ENCODE results near the gene RHPN2. TPM values are rescaled to one million over a fixed set of nuclear protein-coding genes. Genes with fewer than 3 reads are reported as not detected.

RHPN2 gene
- total and polyA plus RNA-seq, 2 experiments from 2014 or later, result 15.7 to 29.6 TPM

- Mint-ChIP-seq H3K36me3 (ENCODE audit: low read depth) (no peaks in the 10 kb centered on the region), H3K27me3 (ENCODE audit: insufficient read depth, low read depth, poor library complexity) (peaks cover 19% of the 10 kb centered on the region), H3K9me3 (no peaks in the 10 kb centered on the region), H3K4me1 (peaks cover 6% of the 10 kb centered on the region), H3K4me3 (peak overlapping the region; percentile 88), H3K27ac (no peak overlapping the region)
- peak overlapping the region; percentile 90; the same call in 1 of the 2 replicates for H3K4me2 ChIP-seq
- H3K27me3 ChIP-seq (ENCODE audit: insufficient read depth), result peaks cover 19% of the 10 kb centered on the region
- H3K4me1 ChIP-seq (ENCODE audit: insufficient read depth), result peaks cover 6% of the 10 kb centered on the region
- H3F3A ChIP-seq (replicated peaks; ENCODE audit: low read depth), result no peaks in the 10 kb centered on the region; the same call in 1 of the 2 replicates
- peaks cover 42% of the 10 kb centered on the region for H3K79me2 ChIP-seq (replicated peaks; ENCODE audit: insufficient read depth)
- H3K36me3 ChIP-seq (ENCODE audit: insufficient read depth), result no peaks in the 10 kb centered on the region
- no peak overlapping the region for H2AFZ ChIP-seq
- peak; percentile 79 for DNase-seq (ENCODE audit: low spot score)
- peaks cover 9% of the 10 kb centered on the region for H4K20me1 ChIP-seq (replicated peaks; ENCODE audit: insufficient read depth)
- no peak overlapping the region for H3K27ac ChIP-seq (ENCODE audit: low read depth)
- TF ChIP-seq JUNB (IDR thresholded peaks at IDR 0.05; ENCODE audit: unreplicated experiment) (no peak), STAT1 (IDR thresholded peaks at IDR 0.05; ENCODE audit: unreplicated experiment) (no peak), CTCF (conservative IDR thresholded peaks at IDR 0.05; ENCODE audit: low read depth in 2 of 2) (no peak), POLR2AphosphoS5 (IDR thresholded peaks at IDR 0.05; ENCODE audit: low read depth) (no peak), EZH2 (IDR thresholded peaks at IDR 0.05; ENCODE audit: low read depth, unreplicated experiment) (no peak)
- H3K4me3 ChIP-seq, result peak overlapping the region; percentile 87
- ATAC-seq, result peak; percentile 76
- H3K9me2 ChIP-seq (ENCODE audit: insufficient read depth), result no peaks in the 10 kb centered on the region
Measured at GRCh38 chr19:33064458-33064791, 263 bp downstream of the RHPN2 start.

DNA sequence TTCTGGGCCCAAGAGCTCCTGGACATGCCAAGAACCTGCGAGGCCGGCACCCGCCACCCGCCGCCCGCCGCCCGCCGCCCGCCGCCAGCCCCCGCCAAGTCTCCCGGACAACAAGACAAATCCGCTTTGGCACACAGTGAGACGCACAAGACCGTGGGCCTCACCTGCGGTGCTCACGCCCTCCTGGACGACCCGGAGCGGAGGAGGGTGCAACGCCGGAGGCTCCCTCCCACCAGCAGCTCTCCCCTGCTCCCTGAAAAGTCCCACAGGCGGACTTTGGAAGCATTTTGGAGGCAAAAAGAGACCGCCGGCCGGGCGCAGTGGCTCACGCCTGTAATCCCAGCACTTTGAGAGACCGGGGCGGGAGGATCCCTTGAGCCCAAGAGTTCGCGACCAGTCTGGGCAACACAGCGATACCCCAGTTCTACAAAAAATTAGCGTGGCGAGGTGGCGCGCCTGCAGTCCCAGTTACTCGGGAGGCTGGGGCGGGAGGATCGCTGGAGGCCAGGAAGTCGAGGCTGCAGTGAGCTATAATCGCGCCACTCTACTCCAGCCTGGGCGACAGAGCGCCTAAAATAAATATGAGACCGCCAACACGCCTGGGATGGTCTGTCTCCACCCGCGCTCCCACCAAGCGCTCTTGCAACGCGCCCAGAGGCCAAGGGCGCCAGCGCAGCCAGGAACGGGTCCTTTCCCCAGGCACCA is 783 bp downstream of the RHPN2 start:
- Histone ChIP-seq H3K79me2 (replicated peaks; ENCODE audit: insufficient read depth) (peaks cover 47% of the 10 kb centered on the region), H2AFZ (peak overlapping the region; percentile 78), H4K20me1 (replicated peaks; ENCODE audit: insufficient read depth) (peaks cover 9% of the 10 kb centered on the region), H3K27ac (ENCODE audit: low read depth) (no peak overlapping the region), H3K27me3 (ENCODE audit: insufficient read depth) (peaks cover 19% of the 10 kb centered on the region), H3K4me1 (ENCODE audit: insufficient read depth) (peaks cover 6% of the 10 kb centered on the region), H3F3A (replicated peaks; ENCODE audit: low read depth) (no peaks in the 10 kb centered on the region; the same call in 1 of the 2 replicates), H3K36me3 (ENCODE audit: insufficient read depth) (no peaks in the 10 kb centered on the region), H3K4me3 (peak overlapping the region; percentile 87), H3K9me2 (ENCODE audit: insufficient read depth) (no peaks in the 10 kb centered on the region), H3K4me2 (peak overlapping the region; percentile 90)
- ATAC-seq, result peak; percentile 9
- peaks cover 6% of the 10 kb centered on the region for H3K4me1 Mint-ChIP-seq
- H3K36me3 Mint-ChIP-seq (ENCODE audit: low read depth), result no peaks in the 10 kb centered on the region
- peak overlapping the region; percentile 88 for H3K4me3 Mint-ChIP-seq
- peaks cover 19% of the 10 kb centered on the region for H3K27me3 Mint-ChIP-seq (ENCODE audit: insufficient read depth, low read depth, poor library complexity)
- no peak overlapping the region for H3K27ac Mint-ChIP-seq
- no peaks in the 10 kb centered on the region for H3K9me3 Mint-ChIP-seq
- peak; percentile 36 for DNase-seq (ENCODE audit: low spot score)
- TF ChIP-seq REST (IDR thresholded peaks at IDR 0.05; ENCODE audit: unreplicated experiment) (no peak), STAT1 (IDR thresholded peaks at IDR 0.05; ENCODE audit: unreplicated experiment) (no peak), CTCF (conservative IDR thresholded peaks at IDR 0.05; ENCODE audit: low read depth in 2 of 2) (no peak), JUNB (IDR thresholded peaks at IDR 0.05; ENCODE audit: unreplicated experiment) (no peak), POLR2AphosphoS5 (IDR thresholded peaks at IDR 0.05; ENCODE audit: low read depth) (no peak), EZH2 (IDR thresholded peaks at IDR 0.05; ENCODE audit: low read depth, unreplicated experiment) (no peak), ZNF114 (CRISPR knock-in tag; IDR thresholded peaks at IDR 0.05) (no peak), ZNF331 (CRISPR knock-in tag; IDR thresholded peaks at IDR 0.05; ENCODE audit: low read depth) (no peak), EZH2phosphoT487 (IDR thresholded peaks at IDR 0.05; ENCODE audit: unreplicated experiment) (no peak)
